Measurements from ENCODE around the gene RBBP8. TPM values are rescaled to one million over a fixed set of nuclear protein-coding genes. Genes with fewer than 3 reads are reported as not detected.

The RBBP8 gene
- total and polyA plus RNA-seq, 12 donors, result 8.0 to 34.7 (median 15.4) TPM

DNA sequence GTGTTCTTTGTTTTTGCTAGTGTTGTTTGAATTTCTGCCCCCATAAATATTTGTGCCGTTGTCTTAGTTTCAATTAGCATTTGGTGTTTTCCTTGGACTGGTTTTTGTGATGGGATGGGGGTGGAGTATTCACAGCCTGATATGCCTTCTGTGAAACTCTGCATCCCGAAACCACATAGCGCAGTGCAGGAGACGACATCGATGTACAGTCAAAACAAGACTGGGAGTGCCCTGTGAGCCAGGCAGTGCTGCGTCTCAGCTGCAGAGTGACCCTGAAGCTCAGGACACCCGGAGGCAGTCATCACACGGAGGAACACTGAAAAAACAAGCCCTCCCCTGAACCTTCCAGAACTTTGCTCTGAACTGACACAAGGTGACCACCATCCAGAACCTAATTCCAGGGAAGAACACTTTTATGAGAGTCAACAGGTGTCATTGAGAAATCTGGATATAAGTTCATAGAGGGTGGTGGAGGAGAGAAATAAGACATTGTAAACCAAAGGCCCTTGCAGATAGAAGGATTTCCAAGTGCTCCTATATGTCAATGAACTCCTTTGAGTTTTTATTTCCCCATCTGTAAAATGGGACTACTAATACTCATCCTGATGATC, 141.0 kb downstream of the RBBP8 start:
- H3K9me3 ChIP-seq (replicated peaks in 1 of 3), result no peaks in the 10 kb centered on the region
- peaks cover 0 to 9% of the 10 kb centered on the region in 2 donors for H3K4me1 ChIP-seq (replicated peaks in 1 of 2)
- 44 to 70% (median 53%) methylated on average over 4 to 8 of the region's 8 CpGs for WGBS, 4 donors
- no peaks in the 10 kb centered on the region for H3K27me3 ChIP-seq
- H3K36me3 ChIP-seq (replicated peaks in 1 of 2), result no peaks in the 10 kb centered on the region
- H3K27ac ChIP-seq, result no peak overlapping the region
- DNase-seq, result no peak
- no peak for TF ChIP-seq POLR2A (IDR thresholded peaks at IDR 0.05)
- TF ChIP-seq, protein P1, sequence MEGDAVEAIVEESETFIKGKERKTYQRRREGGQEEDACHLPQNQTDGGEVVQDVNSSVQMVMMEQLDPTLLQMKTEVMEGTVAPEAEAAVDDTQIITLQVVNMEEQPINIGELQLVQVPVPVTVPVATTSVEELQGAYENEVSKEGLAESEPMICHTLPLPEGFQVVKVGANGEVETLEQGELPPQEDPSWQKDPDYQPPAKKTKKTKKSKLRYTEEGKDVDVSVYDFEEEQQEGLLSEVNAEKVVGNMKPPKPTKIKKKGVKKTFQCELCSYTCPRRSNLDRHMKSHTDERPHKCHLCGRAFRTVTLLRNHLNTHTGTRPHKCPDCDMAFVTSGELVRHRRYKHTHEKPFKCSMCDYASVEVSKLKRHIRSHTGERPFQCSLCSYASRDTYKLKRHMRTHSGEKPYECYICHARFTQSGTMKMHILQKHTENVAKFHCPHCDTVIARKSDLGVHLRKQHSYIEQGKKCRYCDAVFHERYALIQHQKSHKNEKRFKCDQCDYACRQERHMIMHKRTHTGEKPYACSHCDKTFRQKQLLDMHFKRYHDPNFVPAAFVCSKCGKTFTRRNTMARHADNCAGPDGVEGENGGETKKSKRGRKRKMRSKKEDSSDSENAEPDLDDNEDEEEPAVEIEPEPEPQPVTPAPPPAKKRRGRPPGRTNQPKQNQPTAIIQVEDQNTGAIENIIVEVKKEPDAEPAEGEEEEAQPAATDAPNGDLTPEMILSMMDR (IDR thresholded peaks at IDR 0.05), result no peak
- H3K4me3 ChIP-seq, result no peak overlapping the region
- intact Hi-C loops (cut with DNase I), result no loop called here

MicroRNA genes within 50 kb of the gene (microRNA counts, 767-probe panel; counts per million panel counts)
- microRNA hsa-miR-4741, result 0 counts per million in 2 donors

Small RNA genes within 50 kb of the gene (small RNA-seq; reads per million reads assigned to genes)
- 0 reads per million in 2 donors for gene RF00019
- 0 reads per million in 2 donors for gene RN7SL745P

Other genes with a start within 250 kb of the RBBP8 start
- gene CABLES1, start 202.2 kb downstream of the RBBP8 start, total RNA-seq, result 10 to 100 TPM in 2 of 9 donors, 1 to 10 TPM in 7; 2.1 to 11.9 (median 6.9) TPM
- gene CABLES1, start 202.2 kb downstream of the RBBP8 start, polyA plus RNA-seq, result 1 to 10 TPM; 2.5 to 4.3 (median 3.6) TPM

All from adrenal gland (tissue), 12 donors.